Smooth muscle cell of the coronary artery (primary cell): Measurements from ENCODE around the gene DCTN3. TPM values are rescaled to one million over a fixed set of nuclear protein-coding genes. Genes with fewer than 3 reads are reported as not detected.

Source experiments
- total RNA-seq: library from RNA; depleted of rRNA; stranded (reverse); fragments of >200 nt; gene quantifications from 2 replicates; pipeline ENCODE4 v1.2.3, GENCODE V29; 2014; ENCODE audit warnings: low replicate concordance

Gene DCTN3
- 152 and 161 TPM in 2 replicates for total RNA-seq

DNA sequence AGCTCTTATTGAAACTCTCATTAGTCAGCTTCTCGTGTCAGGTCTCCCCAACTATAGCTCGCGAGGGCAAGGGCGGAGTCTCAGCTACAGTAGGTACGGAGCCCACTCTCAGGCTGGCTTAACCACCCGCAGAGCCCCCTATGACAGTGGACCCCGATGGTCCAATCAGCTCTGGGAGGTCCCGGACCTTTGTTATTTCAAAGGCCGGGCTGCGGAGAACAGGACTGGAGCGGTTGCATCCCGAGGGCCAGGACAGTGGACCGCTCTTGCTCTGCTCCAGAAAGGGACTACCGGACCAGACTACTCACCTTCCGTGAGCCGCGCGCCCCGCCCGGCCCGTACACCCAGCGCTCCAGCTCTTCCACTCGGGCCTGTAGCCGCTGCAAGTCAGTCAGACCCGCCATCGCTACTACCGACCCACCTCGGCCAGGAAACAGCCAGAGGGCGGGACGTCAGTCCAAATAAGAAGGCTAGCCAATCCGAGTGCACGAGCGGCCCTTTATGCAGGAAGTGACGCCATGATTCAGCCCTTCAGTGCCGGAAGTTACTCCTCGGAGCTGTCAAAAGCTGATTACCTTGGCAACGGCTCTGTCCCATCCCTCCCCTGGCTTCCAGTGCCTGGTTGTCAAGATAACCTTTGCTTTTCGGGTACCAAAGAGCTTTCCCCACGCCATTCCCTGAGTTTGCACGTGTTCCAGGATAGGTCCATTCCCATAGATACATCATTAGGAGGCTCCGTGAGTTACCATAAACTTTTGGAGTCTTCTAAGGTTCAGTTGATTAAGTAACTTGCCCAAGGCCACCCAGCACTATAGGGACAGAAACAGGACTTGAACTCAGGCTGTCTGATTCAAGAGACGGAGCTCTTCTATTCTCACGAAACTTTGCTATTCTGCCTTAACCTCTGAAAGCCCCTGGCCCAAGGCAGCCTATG, at the start of gene DCTN3:
TSS of gene DCTN3 (minus strand) at position 435 of the 934 bp plus-strand sequence. CDS start at position 404, 31 bp downstream.

DNA sequence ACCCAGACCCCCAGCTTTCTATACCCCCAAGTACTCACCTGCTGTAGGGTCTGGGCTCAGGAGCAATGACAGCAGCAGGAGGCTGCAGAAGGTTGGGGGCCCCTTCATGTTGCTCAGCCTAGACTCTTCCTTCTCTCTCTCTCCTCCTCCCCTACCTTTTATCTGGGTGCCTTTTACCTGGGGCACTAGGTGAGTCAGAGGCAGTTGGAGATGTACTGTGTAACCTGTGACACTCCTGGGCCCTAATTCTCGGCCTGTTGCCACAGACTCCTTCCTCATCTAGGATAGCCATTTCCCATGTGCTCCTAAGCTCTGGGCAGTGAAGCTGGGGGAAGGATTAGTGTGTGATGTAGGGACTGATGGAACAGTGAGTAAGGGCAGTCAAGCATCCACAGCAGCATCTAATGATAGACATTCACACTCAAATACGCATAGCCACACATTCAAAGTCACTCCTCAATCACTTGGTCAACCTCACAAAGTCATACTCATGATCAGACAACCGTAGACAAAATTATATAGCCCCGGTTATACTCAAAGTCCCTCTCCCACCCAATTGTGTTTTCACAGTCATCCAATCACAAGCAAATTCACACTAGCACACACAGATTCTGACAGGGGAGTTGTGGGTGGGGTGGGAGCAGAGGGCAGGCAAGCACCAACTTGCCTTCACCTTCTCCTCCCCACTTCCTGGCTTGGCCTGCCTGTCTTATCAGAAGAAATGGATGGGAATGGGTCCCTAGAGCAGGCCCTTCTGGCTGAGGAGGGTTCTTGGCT, 42.4 kb upstream of the DCTN3 start, which contains the start of gene CCL27:
TSS of gene CCL27 (minus strand) at position 132 of the 777 bp plus-strand sequence. CDS start at position 108, 24 bp downstream.

DNA sequence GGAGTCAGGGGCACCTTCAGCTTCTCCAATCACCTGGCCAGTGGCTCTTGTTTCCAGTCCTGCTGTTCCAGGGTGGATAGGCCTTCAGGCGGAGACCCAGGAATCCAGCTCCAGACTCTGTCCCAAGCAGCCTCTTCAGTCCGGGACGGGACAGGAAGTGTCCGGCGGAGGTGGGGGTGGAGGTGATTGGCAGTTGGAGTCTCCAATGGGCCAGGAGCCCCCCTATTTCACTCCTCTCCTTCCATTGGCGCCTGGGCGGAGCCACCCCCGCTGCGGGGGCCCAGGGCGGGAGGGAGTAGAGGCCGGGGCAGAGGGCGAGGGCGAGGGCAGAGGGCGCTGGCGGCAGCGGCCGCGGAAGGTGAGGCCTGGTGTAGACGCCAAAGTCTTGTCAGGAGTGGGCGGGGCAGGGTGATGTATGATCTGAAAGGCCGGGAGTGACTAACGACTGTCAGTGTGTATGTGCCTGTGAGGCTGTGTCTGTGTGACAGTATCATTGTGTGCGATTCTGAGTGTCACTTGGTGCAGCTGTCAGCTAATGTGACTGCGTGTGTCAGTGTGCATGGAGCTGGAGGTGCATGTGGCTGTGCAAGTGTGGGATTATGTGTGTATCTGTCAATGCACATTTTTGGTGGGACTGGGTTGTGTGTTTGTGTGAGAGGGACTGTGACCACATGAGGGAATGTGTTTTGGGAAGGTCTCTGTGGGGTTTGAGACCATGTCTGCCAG, 31.7 kb upstream of the DCTN3 start, which contains the start of gene IL11RA:
TSS of gene IL11RA (plus strand) at position 310 of the 726 bp plus-strand sequence. CDS start 3,033 bp downstream, outside the sequence.

DNA sequence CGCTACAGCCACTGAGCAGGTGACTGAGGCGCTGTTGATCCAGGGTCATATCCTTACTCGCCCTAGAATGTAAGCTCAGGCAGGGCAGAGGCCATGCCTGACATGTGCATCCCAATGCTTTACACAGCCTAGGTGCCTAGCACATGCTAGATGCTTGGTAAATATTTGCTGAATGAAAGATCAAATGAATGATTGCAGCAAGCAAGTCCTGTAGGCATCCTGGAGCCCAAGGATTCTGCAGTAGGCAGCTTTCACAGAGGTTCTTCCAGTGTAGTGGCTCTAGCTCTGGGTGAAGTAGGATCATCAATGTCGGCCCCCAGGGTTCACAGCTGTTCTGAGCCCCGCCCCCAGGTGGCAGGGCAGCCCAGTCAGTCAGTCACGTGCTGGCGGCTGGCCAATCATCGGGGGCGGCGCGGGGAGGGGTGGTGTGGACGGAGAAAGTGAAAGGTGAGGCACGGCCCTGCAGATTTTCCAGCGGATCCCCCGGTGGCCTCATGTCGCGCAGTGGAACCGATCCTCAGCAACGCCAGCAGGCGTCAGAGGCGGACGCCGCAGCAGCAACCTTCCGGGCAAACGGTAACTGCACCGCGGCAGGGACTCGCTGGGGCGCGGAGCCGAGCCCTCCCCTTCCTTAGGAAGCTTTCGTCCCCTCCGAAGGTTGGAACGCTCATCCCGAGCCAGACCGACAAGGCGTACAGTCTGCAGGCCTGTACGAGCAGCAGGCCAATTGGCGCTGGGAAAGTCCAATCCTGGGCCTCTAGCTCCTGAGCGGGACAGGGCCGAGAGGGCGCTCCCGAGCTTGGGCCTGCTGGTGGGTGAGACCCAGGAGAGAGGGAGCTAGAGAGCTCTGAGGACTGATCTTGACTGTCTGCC, 26.2 kb upstream of the DCTN3 start, which contains the start of gene GALT:
TSS of gene GALT (plus strand) at position 465 of the 873 bp plus-strand sequence. CDS start at position 495, 30 bp downstream.

DNA sequence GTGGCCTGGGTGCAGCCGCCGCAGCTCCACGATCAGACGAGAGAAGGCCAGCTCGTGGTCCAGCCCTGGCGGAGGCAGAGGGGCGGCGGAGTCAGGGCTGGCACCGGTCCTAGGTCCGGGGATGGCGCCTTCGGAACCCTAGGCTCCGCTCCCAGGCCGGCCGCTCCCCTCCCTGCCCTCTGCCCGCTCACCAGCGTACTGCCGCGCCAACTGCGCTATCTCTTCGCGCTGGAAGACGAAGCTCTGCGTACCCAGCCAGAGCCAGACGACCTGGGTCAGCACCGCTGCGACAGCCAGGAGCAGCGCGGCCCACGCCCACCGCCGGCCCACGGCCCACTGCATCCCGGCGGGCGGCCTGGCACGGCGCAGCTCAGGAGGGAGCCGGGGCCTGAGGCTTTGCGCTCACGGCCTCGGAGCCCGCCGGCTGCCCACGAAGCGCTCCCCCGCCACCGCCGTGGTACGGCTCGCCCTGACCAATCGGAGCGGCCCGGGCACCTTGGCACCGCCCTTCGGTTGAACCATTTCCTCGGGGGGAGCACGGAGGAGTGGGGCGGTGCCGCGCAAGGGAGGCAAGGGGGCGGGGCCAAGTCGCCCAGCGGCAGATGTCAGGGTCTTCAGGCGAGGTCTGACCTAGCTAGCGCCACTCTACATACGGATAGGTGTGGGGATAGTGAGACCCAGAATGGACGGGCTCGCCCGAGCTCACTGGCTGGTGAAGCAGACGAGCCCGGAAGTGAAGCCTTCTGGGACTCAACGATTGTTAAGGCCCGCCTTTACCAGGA, 17.3 kb upstream of the DCTN3 start, which contains the start of gene SIGMAR1:
TSS of gene SIGMAR1 (minus strand) at position 432 of the 782 bp plus-strand sequence. CDS start at position 342, 90 bp downstream.

DNA sequence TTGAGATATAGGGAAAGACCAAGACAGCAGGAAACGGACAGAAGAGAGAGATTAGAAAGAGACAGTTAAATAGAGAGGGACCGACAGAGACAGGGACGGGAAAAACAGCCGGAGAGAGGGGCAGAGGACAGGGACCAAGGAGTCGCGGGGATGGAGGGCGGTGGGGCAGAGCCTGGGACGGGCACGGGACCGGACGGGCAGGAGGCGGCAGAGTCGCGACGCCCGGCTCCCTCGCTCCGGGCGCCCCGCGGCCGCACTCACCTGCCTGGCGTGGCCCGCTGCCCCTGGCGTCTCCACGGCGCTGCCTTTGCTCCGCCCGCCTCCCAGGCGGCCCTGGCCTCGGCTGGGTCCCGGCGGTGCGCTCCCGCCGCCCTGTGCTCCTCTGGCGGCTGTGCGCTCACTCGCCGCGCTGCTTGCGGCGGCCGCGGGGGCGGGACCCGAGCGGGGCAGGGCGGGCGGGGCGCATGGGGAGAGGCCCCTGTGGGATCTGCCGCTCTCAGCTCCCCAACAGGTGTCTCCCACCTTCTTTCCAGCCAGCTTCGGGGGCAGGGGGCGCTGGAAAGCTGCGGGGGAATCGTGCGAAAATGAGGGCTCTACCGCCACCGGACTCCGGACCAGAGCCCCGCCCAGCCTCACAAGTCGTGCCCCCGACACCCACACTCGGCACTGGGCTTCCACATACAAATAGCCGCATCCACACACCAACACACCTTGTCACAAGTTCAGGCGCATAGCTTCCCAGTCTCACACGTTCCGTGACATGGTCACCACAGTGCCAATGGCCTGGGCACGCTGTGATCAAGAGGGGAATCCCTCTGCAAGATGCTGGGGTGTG, 8.6 kb upstream of the DCTN3 start, which contains the start of gene ARID3C:
TSS of gene ARID3C (minus strand) at position 411 of the 835 bp plus-strand sequence. CDS start 1,052 bp downstream, outside the sequence.

DNA sequence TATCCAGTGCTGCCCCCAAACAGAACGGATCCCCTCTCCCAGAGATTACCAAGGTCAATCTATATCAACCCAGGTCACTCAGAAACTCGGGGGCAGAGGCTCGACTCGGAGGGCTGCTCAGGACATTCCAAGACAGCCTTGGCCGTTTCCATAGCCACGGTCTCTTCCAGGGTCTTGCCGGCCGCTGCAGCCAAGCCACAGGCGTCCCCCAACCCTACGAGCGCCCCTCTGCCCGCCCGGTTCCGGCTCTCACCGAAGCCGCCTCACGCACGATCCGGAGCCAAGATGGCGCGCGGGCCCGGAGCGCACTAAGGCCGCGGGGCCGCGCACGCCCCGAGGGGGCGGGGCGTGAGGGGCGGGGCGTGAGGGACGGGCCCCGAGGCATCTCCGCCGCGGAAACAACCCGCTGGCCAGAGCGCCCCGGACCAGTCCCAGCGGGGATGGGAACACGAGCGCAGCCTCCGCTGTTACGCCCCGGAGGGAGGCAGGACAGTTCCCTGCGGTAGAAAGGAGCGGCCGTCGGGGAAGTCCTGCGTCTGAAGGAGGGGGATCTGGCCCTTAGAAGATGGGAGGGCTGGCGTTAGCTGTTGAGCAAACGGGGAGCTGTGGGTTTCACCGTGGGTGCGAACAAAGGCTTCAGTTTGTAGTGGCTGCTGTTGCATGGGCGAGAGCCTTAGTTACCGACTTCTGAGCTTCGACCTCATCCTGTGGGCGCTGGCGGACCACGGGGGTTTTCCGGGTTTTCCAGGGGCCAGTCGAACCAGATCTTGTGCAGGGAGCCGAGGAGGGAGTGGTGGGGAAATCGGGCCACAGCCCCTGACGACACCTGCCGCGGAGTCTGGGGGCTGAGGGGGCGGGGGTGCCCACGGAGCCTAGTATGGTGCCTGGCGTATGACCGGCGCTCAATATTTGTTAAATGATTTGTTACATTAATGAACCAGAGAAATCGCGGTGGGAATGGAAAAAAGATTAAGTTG, 8.2 kb downstream of the DCTN3 start, which contains the start of gene RPP25L:
TSS of gene RPP25L (minus strand) at position 287 of the 977 bp plus-strand sequence. CDS start 801 bp downstream, outside the sequence.

DNA sequence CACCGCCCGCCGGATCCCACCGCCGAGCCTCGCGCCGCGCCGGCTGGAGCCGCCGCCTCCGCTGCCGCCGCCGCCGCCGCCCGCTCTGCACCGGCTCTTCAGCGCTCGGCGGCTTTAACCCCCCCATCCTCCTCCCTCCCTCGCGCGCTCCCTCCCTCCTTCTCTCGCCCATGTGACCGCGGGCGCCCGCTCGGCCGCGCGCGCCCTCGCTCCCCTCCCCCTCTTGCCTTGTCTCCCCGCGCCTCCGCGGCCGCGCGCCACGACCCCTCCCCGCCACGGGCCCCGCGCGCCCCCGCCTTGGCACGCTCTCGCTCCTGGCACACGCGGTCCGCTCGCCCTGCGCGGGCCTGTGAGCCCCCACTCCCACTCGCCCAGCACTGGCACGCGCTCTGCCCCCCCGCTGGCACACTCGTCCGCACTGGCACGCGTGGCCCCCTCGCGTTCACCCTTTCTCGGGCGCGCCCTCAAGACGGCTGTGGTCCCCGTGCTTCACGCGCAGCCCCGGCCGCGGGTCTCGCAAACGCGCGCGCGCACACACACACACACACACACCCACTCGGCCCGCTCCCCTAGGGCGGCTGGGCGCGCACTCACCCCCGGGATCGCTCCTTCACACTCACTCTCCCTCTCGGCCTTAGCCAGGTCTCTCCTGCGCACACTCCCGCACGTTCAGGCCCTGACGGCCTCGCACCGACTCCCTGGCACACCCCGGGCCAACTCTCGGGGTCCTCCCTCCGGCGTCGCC, 30.5 kb downstream of the DCTN3 start, which contains the start of gene CNTFR:
TSS of gene CNTFR (minus strand) at position 89 of the 745 bp plus-strand sequence. CDS start 20,743 bp downstream, outside the sequence.

Other genes with a start within 250 kb of the DCTN3 start
- gene MYORG, start 243.6 kb downstream of the DCTN3 start, total RNA-seq, result 0.35 and 0.83 TPM in 2 replicates
- gene FAM219A, start 161.9 kb downstream of the DCTN3 start, total RNA-seq, result 3.0 and 5.7 TPM in 2 replicates
- not detected in 2 replicates for gene DNAI1, start 161.7 kb downstream of the DCTN3 start, total RNA-seq
- gene ENHO, start 97.5 kb downstream of the DCTN3 start, total RNA-seq, result 0.12 TPM in 1 of 2 replicates, not detected in the other
- gene CNTFR, start 30.8 kb downstream of the DCTN3 start, total RNA-seq, result 0.12 TPM in 1 of 2 replicates, not detected in the other
- 11.1 and 20.6 TPM in 2 replicates for gene RPP25L, start 8.4 kb downstream of the DCTN3 start, total RNA-seq
- gene ARID3C, start 8.6 kb upstream of the DCTN3 start, total RNA-seq, result 0.08 TPM in 1 of 2 replicates, not detected in the other
- 40.1 and 41.3 TPM in 2 replicates for gene SIGMAR1, start 17.3 kb upstream of the DCTN3 start, total RNA-seq
- 25.7 and 33.1 TPM in 2 replicates for gene GALT, start 26.2 kb upstream of the DCTN3 start, total RNA-seq
- gene IL11RA, start 31.7 kb upstream of the DCTN3 start, total RNA-seq, result 16.5 and 23.9 TPM in 2 replicates
- gene CCL27, start 42.2 kb upstream of the DCTN3 start, total RNA-seq, result 0.47 TPM in 1 of 2 replicates, not detected in the other
- not detected in 2 replicates for gene CCL19, start 70.8 kb upstream of the DCTN3 start, total RNA-seq
- gene CCL21, start 89.6 kb upstream of the DCTN3 start, total RNA-seq, result not detected in 2 replicates